GM23338 (cell line): ENCODE results near the gene CDCA7L. TPM values are rescaled to one million over a fixed set of nuclear protein-coding genes. Genes with fewer than 3 reads are reported as not detected.

ENCODE experiments used
- ATAC-seq: fragments of 200-7000 bp; cut with Tn5 transposase; 3 replicates; pipeline ENCODE4 v1.9.1; 2020
- DNase-seq: peaks from one replicate; pipeline ENCODE4 v3.0.0-alpha.2; 2015; ENCODE audit warnings: low spot score
- H2AFZ ChIP-seq: fragments of 200-600 bp; sonication (generic); 2 replicates; pipeline ENCODE4 v1.8.0; 2016; ENCODE audit warnings: antibody characterized with exemption, mild to moderate bottlenecking, moderate library complexity
- H3F3A ChIP-seq: fragments of 200-600 bp; sonication (generic); replicated peaks from 2 replicates; pipeline ENCODE4 v1.8.0; 2017; ENCODE audit warnings: antibody characterized with exemption, mixed run types, low read depth
- H3K27ac ChIP-seq: fragments of 200-600 bp; sonication (generic); 2 replicates; pipeline ENCODE4 v1.6.1; 2016; ENCODE audit warnings: low read depth
- H3K27me3 ChIP-seq: fragments of 200-600 bp; sonication (generic); 2 replicates; pipeline ENCODE4 v1.8.0; 2016; ENCODE audit warnings: mild to moderate bottlenecking, mixed run types, moderate library complexity; ENCODE audit not compliant: insufficient read depth
- H3K36me3 ChIP-seq: fragments of 200-600 bp; sonication (generic); 2 replicates; pipeline ENCODE4 v1.8.0; 2016; ENCODE audit warnings: mild to moderate bottlenecking; ENCODE audit not compliant: insufficient read depth
- H3K4me1 ChIP-seq: fragments of 200-600 bp; sonication (generic); 2 replicates; pipeline ENCODE4 v1.8.0; 2016; ENCODE audit warnings: mild to moderate bottlenecking, moderate library complexity; ENCODE audit not compliant: insufficient read depth
- H3K4me2 ChIP-seq: fragments of 200-600 bp; sonication (generic); 2 replicates; pipeline ENCODE4 v1.7.1; 2017; ENCODE audit warnings: mixed run types
- H3K4me3 ChIP-seq: fragments of 200-600 bp; sonication (generic); 2 replicates; pipeline ENCODE4 v1.6.1; 2016; ENCODE audit warnings: mixed run types
- H3K79me2 ChIP-seq: fragments of 200-600 bp; sonication (generic); replicated peaks from 2 replicates; pipeline ENCODE4 v1.8.0; 2017; ENCODE audit warnings: mild to moderate bottlenecking; ENCODE audit not compliant: insufficient read depth
- H3K9me2 ChIP-seq: fragments of 200-600 bp; sonication (generic); 2 replicates; pipeline ENCODE4 v1.8.0; 2017; ENCODE audit not compliant: insufficient read depth
- H4K20me1 ChIP-seq: fragments of 200-600 bp; sonication (generic); replicated peaks from 2 replicates; pipeline ENCODE4 v1.8.0; 2017; ENCODE audit warnings: mild to moderate bottlenecking; ENCODE audit not compliant: insufficient read depth
- H3K27ac Mint-ChIP-seq: 2 replicates; pipeline ENCODE4 v1.8.0; 2020; ENCODE audit warnings: inconsistent platforms, mild to moderate bottlenecking, moderate library complexity, mixed read lengths
- H3K27me3 Mint-ChIP-seq: 3 replicates; pipeline ENCODE4 v1.8.0; 2022; ENCODE audit warnings: low read depth, mild to moderate bottlenecking, moderate library complexity, mixed read lengths, inconsistent platforms; ENCODE audit not compliant: insufficient read depth, poor library complexity
- H3K36me3 Mint-ChIP-seq: 3 replicates; pipeline ENCODE4 v1.8.0; 2021; ENCODE audit warnings: low read depth, mild to moderate bottlenecking, inconsistent platforms, moderate library complexity, mixed read lengths
- H3K4me1 Mint-ChIP-seq: 3 replicates; pipeline ENCODE4 v1.8.0; 2020; ENCODE audit warnings: mild to moderate bottlenecking, inconsistent platforms, mixed read lengths
- H3K4me3 Mint-ChIP-seq: 3 replicates; pipeline ENCODE4 v1.8.0; 2021; ENCODE audit warnings: moderate library complexity, mild to moderate bottlenecking, inconsistent platforms, mixed read lengths
- H3K9me3 Mint-ChIP-seq: 3 replicates; pipeline ENCODE4 v1.8.0; 2020; ENCODE audit warnings: moderate library complexity, mild to moderate bottlenecking, inconsistent platforms, mixed read lengths
- CREB1 ChIP-seq: fragments of 250-450 bp; sonication (Bioruptor Pico); IDR thresholded peaks from 2 replicates; pipeline ENCODE4 v1.5.0; 2020; ENCODE audit warnings: low read depth, mild to moderate bottlenecking, moderate library complexity
- CTCF ChIP-seq, 2 experiments: fragments of 200-600 bp in 1 of 2; sonication (generic) in 1 of 2; conservative IDR thresholded peaks; 2 replicates each; pipeline versions ENCODE4 v1.5.1 to v1.6.1; 2016 to 2017; ENCODE audit warnings: antibody characterized with exemption in 2 of 2, low read depth in 2 of 2, mild to moderate bottlenecking in 2 of 2, moderate library complexity in 1 of 2
- EZH2 ChIP-seq: fragments of 200-600 bp; sonication (generic); IDR thresholded peaks from one replicate; pipeline ENCODE4 v1.8.0; 2017; ENCODE audit warnings: antibody characterized with exemption, mild to moderate bottlenecking, low read depth; ENCODE audit not compliant: unreplicated experiment
- EZH2phosphoT487 ChIP-seq: fragments of 200-600 bp; sonication (generic); IDR thresholded peaks from one replicate; pipeline ENCODE4 v1.8.1; 2018; ENCODE audit warnings: antibody characterized with exemption; ENCODE audit not compliant: unreplicated experiment
- NANOG ChIP-seq: IDR thresholded peaks from 2 replicates; pipeline ENCODE4 v1.6.1; 2016; ENCODE audit warnings: antibody characterized with exemption, borderline replicate concordance
- POLR2AphosphoS5 ChIP-seq: IDR thresholded peaks from 2 replicates; pipeline ENCODE4 v1.6.1; 2016; ENCODE audit warnings: antibody characterized with exemption, low read depth
- REST ChIP-seq: IDR thresholded peaks from one replicate; pipeline ENCODE4 v1.6.1; 2018; ENCODE audit warnings: antibody characterized with exemption; ENCODE audit not compliant: unreplicated experiment
- STAT1 ChIP-seq: IDR thresholded peaks from one replicate; pipeline ENCODE4 v1.6.1; 2016; ENCODE audit warnings: antibody characterized with exemption; ENCODE audit not compliant: unreplicated experiment
- ZNF331 ChIP-seq: fragments of 250-450 bp; sonication (Bioruptor Pico); IDR thresholded peaks from 2 replicates; pipeline ENCODE4 v1.5.0; 2020; ENCODE audit warnings: low read depth, mild to moderate bottlenecking, moderate library complexity
- ZNF462 ChIP-seq: fragments of 250-450 bp; sonication (Bioruptor Pico); IDR thresholded peaks from 2 replicates; pipeline ENCODE4 v1.5.0; 2020; ENCODE audit warnings: mild to moderate bottlenecking, moderate library complexity
- polyA plus RNA-seq: library from polyadenylated mRNA; unstranded; fragments of >200 nt; fragmentation: Nextera tagmentation; extraction: Ambion mirVana; gene quantifications from 2 replicates; pipeline ENCODE4 v1.2.1, GENCODE V29; 2016
- total RNA-seq: library from RNA; depleted of rRNA; stranded (reverse); fragments of >200 nt; shearing (Covaris generic); gene quantifications from 2 replicates; pipeline ENCODE4 v1.2.3, GENCODE V29; 2014

The CDCA7L gene
- total and polyA plus RNA-seq, 2 experiments from 2014 or later = 174 to 187 TPM

GRCh38 chr7:21887353-21887752 is 58.3 kb downstream of the CDCA7L start:
- no peaks in the 10 kb centered on the region for H3K27me3 ChIP-seq
- Mint-ChIP-seq H3K36me3 (no peaks in the 10 kb centered on the region), H3K4me1 (peaks cover 13% of the 10 kb centered on the region), H3K9me3 (no peaks in the 10 kb centered on the region), H3K27me3 (peaks cover 3% of the 10 kb centered on the region), H3K4me3 (no peak overlapping the region), H3K27ac (no peak overlapping the region)
- H3K27ac ChIP-seq = no peak overlapping the region
- ATAC-seq (no peak), DNase-seq (no peak)
- H4K20me1 ChIP-seq = no peaks in the 10 kb centered on the region
- no peak overlapping the region for H3K4me2 ChIP-seq
- H3K36me3 ChIP-seq = no peaks in the 10 kb centered on the region
- no peaks in the 10 kb centered on the region for H3K79me2 ChIP-seq
- H3K9me2 ChIP-seq = no peaks in the 10 kb centered on the region
- no peak overlapping the region for H2AFZ ChIP-seq
- peaks cover 10% of the 10 kb centered on the region; the same call in 1 of the 2 replicates for H3K4me1 ChIP-seq
- TF ChIP-seq STAT1 (no peak), ZNF331 (CRISPR knock-in tag) (no peak), ZNF462 (CRISPR knock-in tag) (no peak), POLR2AphosphoS5 (no peak), REST (no peak), CREB1 (no peak), CTCF (conservative IDR thresholded peaks at IDR 0.05; ENCODE audit: low read depth in 2 of 2) (no peak), NANOG (no peak), EZH2phosphoT487 (no peak), EZH2 (no peak)
- H3K4me3 ChIP-seq = no peak overlapping the region
- H3F3A ChIP-seq = no peaks in the 10 kb centered on the region
